SK-N-MC (cell line): ENCODE measurements around the gene PLA2G12A.
"Not testable (repeated sequence)": the region's sequence is repeated elsewhere in the genome, so short reads cannot be mapped to it uniquely, and the experiment has no call there.

Source experiments
- EZH2 ChIP-seq: fragments of 200-600 bp; sonication (generic); IDR thresholded peaks from one replicate; pipeline ENCODE4 v1.6.1; 2017; ENCODE audit warnings: antibody characterized with exemption
- FOXP2 ChIP-seq: optimal IDR thresholded peaks from 2 replicates; pipeline ENCODE3; 2011; ENCODE audit warnings: mild to moderate bottlenecking, moderate library complexity; ENCODE audit not compliant: insufficient read depth; ENCODE audit errors: extremely low read length, control extremely low read depth
- POLR2AphosphoS5 ChIP-seq: IDR thresholded peaks from 2 replicates; pipeline ENCODE4 v1.6.1; 2012; ENCODE audit warnings: mild to moderate bottlenecking, low read depth, low read length, borderline replicate concordance

DNA sequence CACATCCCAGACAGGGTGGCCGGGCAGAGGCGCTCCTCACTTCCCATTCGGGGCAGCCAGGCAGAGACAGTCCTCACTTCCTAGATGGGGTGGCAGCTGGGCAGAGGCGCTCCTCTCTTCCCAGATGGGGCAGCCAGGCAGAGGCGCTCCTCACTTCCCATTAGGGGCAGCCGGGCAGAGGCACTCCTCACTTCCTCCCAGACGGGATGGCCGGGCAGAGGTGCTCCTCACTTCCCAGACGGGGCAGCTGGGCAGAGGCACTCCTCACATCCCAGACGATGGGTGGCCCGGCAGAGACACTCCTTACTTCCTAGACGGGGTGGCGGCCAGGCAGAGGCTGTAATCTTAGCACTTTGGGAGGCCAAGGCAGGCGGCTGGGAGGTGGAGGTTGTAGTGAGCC, 50.9 kb downstream of the PLA2G12A start:
- TF ChIP-seq POLR2AphosphoS5, EZH2, FOXP2: not testable (repeated sequence)
